Fibroblast of the conjunctiva (primary cell): ENCODE data around the gene ATXN2L.
"Not testable (repeated sequence)": the region's sequence is repeated elsewhere in the genome, so short reads cannot be mapped to it uniquely, and the experiment has no call there.

Source experiments
- DNase-seq: peaks from one replicate; pipeline ENCODE4 v3.0.0-alpha.2; 2010; ENCODE audit warnings: low read depth

The ATXN2L gene

GRCh38 chr16:28837672-28838557 is 15.1 kb downstream of the ATXN2L start:
- DNase-seq: no peak

GRCh38 chr16:28838558-28838918 is 15.7 kb downstream of the ATXN2L start:
- no peak for DNase-seq

DNA sequence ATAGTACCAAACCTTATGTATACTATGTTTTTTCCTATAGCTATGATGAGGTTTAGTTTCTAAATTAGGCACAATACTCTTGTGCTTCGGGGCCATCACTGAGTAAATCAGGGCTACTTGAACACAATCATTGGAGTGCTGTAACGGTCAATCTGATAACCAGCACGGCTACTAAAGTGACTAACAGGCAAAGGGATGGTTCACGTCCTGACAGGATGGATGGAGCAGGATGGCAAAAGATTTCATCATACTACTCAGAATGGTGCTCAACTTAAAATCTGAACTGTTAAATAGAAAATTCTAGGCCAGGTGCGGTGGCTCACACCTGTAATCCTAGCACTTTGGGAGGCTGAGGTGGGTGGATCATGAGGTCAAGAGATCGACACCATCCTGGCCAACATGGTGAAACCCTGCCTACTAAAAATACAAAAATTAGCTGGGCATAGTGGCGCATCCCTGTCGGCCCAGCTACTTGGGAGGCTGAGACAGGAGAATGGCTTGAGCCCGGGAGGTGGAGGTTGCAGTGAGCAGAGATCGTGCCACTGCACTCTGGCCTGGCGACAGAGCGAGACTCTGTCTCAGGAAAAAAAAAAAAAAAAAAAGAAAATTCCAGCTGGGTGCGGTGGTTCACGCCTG is 16.3 kb downstream of the ATXN2L start:
- DNase-seq: no peak

GRCh38 chr16:28839899-28840298 is 17.1 kb downstream of the ATXN2L start:
- no peak for DNase-seq

- DNase-seq: no peak
These were observed 19.9 kb downstream of the ATXN2L start for GRCh38 chr16:28842696-28843095.

DNA sequence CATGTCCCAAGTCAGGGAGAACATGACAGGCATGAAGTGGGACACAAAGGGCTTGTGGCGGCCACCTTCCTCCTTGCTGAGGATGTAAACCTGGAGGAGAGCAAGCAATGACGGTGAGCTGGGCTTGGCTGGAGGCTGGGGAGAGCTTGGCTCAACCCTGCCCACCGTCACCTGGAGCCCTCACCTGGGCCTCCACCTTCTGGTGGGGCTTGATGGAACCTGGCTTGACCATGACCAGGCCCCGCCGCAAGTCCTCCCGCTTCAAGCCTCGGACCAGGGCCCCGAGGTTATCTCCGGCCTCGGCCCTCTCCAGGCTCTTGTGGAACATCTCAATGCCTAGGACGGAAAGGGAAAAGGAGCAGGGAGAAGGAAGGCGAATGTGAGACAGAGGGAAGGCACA is 21.0 kb downstream of the ATXN2L start:
- no peak for DNase-seq

GRCh38 chr16:28844226-28844885 is 21.6 kb downstream of the ATXN2L start:
- DNase-seq: no peak

DNA sequence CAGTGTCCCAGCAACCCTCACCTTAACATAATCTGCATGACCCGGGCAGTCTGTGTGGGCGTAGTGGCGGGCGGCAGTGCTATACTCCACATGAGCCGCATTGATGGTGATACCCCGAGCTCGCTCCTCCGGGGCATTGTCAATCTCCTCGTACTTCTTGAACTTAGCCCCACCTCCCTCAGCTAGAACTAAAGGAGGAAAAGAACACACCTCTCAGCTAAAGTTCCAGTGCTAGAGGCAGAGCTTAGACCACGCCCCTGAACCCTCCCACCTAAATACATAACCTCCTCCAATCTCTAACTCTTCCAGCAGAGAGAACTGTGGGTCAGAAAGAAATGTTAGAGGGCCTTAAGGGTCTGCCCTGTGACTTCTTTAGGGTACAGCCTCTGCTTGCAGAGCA is 22.5 kb downstream of the ATXN2L start:
- DNase-seq: no peak

DNA sequence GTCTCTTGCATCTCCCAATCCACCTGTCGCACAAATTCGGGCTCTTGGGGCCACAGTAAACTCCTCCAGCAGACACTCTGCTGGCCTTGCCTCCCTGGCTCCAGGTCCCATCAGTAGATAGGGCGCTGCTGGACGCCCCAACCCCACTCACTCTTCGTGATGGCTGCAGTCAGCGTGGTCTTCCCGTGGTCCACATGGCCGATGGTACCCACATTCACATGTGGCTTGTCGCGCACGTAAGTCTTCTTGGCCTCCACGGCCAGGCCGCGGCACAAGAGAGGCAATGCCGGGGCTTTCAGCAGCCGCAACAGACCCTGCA is 22.9 kb downstream of the ATXN2L start:
- no peak for DNase-seq

GRCh38 chr16:28846080-28846932 is 23.5 kb downstream of the ATXN2L start, which contains the start of gene TUFM:
Gene TUFM (minus strand): TSS chr16:28846348. CDS start chr16:28846269, 79 bp downstream.
- peak; percentile 98 for DNase-seq

DNA sequence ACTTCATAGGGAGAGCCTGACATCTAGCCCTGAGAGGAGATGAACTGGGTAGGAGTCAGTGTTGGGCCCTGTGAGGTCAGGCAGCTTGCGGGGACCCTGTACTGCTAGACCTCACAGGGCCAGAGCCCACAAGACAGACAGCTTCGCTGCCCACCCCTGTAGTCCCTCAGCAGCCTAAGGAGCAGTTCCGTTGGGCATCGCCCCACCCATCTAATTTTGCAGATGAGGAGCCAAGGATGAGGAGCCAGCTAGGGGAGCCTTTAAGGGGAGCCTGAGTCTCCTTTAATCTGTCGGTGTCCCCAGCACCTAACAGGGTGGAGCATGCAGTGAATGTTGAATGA is 24.1 kb downstream of the ATXN2L start:
- DNase-seq: no peak

DNA sequence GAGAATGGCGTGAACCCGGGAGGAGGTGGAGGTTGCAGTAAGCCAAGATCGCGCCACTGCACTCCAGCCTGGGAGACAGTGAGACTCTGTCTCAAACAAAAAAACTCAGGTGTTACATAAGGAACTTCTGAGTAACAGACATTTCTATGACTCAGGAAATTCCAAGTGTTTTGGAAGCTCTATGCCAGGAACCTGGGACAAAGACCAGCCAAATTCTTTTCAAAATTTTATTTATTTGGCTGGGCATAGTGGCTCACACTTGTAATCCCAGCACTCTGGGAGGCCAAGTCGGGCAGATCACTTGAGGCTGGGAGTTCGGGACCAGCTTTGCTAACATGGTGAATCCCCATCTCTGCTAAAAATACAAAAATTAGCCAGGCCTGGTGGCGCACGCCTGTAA is 35.6 kb downstream of the ATXN2L start:
- DNase-seq: no peak

GRCh38 chr16:28859326-28859725 is 36.5 kb downstream of the ATXN2L start:
- no peak for DNase-seq

GRCh38 chr16:28863929-28864793 is 41.4 kb downstream of the ATXN2L start:
- DNase-seq: no peak

DNA sequence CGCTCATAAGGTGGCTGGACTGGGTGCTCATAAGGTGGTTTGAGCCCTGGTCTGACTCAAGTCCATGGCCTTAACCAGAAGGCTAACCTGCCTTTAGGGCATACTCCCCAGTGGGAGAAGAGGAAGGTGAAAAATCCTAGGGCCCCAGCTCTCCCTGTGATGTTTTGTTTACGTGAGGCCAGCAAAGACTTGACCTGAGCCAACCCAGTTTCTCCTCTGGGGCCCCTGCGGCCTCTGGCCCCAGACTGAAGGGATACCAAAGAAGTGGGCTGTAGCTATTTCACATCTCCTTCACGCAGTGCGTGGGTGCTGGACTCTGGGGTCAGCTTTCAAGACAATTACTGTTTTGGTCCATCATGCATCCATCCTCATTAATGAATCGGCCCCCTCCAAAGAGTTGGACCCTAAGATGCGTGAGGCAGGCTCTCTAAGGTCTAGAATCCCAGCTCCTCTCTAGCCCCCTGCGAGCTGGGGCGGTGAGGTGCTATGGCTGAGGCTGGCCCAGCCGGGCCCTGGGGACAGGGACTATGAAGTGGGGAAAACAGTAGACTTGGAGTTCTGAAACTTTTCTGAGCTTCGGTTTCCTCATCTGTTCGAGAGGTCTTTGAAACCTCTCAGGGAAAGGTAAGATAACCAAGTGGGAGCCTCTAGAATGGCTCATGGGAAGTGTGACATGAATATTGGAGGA is 42.3 kb downstream of the ATXN2L start:
- DNase-seq: no peak

- DNase-seq: no peak
These were observed 43.1 kb downstream of the ATXN2L start for GRCh38 chr16:28865722-28866453.

GRCh38 chr16:28866454-28866804 is 43.6 kb downstream of the ATXN2L start:
- no peak for DNase-seq

DNA sequence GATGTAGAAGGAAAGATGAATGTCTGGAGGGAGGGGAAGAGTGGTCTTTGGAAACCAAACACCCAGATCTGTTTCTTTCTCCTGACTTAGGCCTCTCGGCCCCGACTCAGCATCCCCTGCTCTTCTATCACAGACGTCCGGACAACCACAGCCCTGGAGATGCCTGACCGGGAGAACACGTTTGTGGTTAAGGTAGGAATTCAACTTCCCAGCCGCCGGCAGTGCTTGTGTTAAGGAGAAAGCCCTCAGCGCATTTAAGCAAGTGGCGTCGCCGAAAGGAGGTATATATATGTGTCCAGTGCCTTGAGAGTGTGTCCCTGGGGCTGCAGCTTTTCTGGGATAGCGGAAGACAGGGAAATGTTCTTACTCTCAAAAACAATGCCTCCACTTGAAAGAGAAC is 44.4 kb downstream of the ATXN2L start:
- DNase-seq: no peak

DNA sequence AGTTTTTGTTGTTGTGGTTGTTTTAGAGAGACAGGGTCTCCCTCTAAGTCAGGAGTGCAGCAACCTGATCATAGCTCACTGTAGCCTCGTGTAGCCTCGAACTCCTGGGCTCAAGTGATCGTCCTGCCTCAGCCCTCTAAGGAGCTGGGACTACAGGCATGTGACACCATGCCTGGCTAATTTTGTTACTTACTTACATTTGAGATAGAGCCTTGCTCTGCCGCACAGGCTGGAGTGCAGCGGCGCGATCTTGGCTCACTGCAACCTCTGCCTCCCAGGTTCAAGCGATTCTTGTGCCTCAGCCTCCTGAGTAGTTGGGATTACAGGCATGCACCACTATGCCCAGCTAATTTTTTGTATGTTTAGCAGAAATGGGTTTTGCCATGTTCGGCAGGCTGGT is 44.8 kb downstream of the ATXN2L start:
- DNase-seq: not testable (repeated sequence)

GRCh38 chr16:28869201-28869600 is 46.4 kb downstream of the ATXN2L start:
- no peak for DNase-seq
